Ishikawa (cell line): ENCODE measurements around the gene FAAP20.

Source experiments
- CEBPB ChIP-seq: IDR thresholded peaks from 2 replicates; pipeline ENCODE4 v1.6.1; 2012
- CREB1 ChIP-seq: IDR thresholded peaks from 2 replicates; pipeline ENCODE4 v1.6.1; 2012; ENCODE audit warnings: low read depth
- EGR1 ChIP-seq: IDR thresholded peaks from 2 replicates; pipeline ENCODE4 v1.6.1; 2012
- EP300 ChIP-seq: IDR thresholded peaks from 2 replicates; pipeline ENCODE4 v1.6.1; 2012; ENCODE audit warnings: borderline replicate concordance
- FOXM1 ChIP-seq: IDR thresholded peaks from 2 replicates; pipeline ENCODE4 v1.6.1; 2012; ENCODE audit warnings: low read depth, borderline replicate concordance
- RAD21 ChIP-seq: IDR thresholded peaks from 2 replicates; pipeline ENCODE4 v1.6.1; 2012; ENCODE audit warnings: low read depth
- TAF1 ChIP-seq: IDR thresholded peaks from 2 replicates; pipeline ENCODE4 v1.6.1; 2012; ENCODE audit warnings: low read depth, mild to moderate bottlenecking
- TCF12 ChIP-seq: IDR thresholded peaks from 2 replicates; pipeline ENCODE4 v1.6.1; 2012; ENCODE audit warnings: low read depth
- TEAD4 ChIP-seq: IDR thresholded peaks from 2 replicates; pipeline ENCODE4 v1.6.1; 2012
- YY1 ChIP-seq: IDR thresholded peaks from 2 replicates; pipeline ENCODE4 v1.6.1; 2012; ENCODE audit warnings: low read depth
- ZBTB7A ChIP-seq: IDR thresholded peaks from 2 replicates; pipeline ENCODE4 v1.6.1; 2012; ENCODE audit warnings: low read depth
- TF ChIP-seq, protein P1 (sequence below): IDR thresholded peaks from 2 replicates; pipeline ENCODE4 v1.6.1; 2012
- TF ChIP-seq, protein P2 (sequence below): IDR thresholded peaks from 2 replicates; pipeline ENCODE4 v1.6.1; 2012; ENCODE audit warnings: low read depth, mild to moderate bottlenecking
- TF ChIP-seq, protein P3 (sequence below): IDR thresholded peaks from 2 replicates; pipeline ENCODE4 v1.6.1; 2012

DNA sequence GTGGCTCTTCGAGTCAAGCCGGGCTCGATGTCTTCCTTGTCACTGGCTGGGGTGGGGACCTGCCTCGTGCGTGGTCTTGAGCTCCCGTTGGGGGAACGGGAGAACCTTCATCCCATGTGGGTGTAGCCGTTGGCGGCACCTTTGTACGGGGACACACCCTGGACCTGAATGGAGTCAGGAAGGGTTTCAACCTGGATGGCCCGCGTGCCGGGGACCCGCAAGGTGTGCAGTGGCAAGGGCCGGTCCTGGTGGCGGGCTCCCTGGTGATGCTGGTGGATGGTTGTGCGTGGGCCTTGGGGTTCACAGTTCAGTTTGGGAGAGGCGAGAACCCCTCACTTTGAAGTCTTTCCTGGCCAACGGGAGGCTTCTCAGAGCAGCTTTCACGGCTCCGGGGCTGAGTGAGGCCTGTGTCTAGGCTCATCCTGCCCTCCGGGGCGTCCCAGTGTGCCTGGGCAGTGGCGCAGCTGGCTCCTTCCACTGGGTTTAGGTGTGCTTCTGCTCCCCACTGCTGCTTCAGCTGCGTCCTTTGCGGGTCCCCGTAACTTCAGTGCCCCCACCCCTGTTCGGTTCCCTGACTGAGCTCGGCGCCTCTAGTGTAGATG lies 44.9 kb upstream of the FAAP20 start:
- TF ChIP-seq, protein P1, sequence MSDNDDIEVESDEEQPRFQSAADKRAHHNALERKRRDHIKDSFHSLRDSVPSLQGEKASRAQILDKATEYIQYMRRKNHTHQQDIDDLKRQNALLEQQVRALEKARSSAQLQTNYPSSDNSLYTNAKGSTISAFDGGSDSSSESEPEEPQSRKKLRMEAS: no peak
- TF ChIP-seq EP300 (no peak), ZBTB7A (no peak), TAF1 (no peak), FOXM1 (no peak), RAD21 (no peak), CEBPB (no peak), YY1 (no peak), TEAD4 (no peak), TCF12 (no peak), EGR1 (no peak), CREB1 (no peak)
- TF ChIP-seq, protein P2, sequence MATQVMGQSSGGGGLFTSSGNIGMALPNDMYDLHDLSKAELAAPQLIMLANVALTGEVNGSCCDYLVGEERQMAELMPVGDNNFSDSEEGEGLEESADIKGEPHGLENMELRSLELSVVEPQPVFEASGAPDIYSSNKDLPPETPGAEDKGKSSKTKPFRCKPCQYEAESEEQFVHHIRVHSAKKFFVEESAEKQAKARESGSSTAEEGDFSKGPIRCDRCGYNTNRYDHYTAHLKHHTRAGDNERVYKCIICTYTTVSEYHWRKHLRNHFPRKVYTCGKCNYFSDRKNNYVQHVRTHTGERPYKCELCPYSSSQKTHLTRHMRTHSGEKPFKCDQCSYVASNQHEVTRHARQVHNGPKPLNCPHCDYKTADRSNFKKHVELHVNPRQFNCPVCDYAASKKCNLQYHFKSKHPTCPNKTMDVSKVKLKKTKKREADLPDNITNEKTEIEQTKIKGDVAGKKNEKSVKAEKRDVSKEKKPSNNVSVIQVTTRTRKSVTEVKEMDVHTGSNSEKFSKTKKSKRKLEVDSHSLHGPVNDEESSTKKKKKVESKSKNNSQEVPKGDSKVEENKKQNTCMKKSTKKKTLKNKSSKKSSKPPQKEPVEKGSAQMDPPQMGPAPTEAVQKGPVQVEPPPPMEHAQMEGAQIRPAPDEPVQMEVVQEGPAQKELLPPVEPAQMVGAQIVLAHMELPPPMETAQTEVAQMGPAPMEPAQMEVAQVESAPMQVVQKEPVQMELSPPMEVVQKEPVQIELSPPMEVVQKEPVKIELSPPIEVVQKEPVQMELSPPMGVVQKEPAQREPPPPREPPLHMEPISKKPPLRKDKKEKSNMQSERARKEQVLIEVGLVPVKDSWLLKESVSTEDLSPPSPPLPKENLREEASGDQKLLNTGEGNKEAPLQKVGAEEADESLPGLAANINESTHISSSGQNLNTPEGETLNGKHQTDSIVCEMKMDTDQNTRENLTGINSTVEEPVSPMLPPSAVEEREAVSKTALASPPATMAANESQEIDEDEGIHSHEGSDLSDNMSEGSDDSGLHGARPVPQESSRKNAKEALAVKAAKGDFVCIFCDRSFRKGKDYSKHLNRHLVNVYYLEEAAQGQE: no peak
- TF ChIP-seq, protein P3, sequence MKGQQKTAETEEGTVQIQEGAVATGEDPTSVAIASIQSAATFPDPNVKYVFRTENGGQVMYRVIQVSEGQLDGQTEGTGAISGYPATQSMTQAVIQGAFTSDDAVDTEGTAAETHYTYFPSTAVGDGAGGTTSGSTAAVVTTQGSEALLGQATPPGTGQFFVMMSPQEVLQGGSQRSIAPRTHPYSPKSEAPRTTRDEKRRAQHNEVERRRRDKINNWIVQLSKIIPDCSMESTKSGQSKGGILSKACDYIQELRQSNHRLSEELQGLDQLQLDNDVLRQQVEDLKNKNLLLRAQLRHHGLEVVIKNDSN: no peak
